ENCODE results near the gene DUSP28.
A peak's percentile ranks its signal among the peaks of the same experiment; 100 is the strongest.

Gene DUSP28

DNA sequence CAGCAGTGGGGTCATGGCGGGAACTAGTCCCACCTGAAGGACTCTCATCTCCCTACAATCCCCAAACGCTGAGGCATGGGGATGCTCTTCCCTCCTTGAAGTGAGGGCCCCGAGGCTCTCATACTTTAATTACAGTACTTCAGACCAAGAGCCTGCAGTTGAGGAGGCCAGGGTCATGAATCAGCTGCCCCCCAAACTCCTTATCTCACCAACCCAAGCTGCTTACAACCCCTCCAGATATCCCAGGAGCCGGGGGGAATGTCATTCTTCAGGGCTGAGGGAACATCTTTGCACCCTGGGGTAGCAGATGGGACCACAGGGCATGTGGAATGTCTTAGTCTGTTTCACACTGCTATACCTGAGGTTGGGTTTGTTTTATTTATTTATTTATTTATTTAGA lies 23.6 kb downstream of the DUSP28 start:
- Mint-ChIP-seq H3K27ac (ENCODE audit: low read depth) (no peak overlapping the region), H3K9me3 (no peaks in the 10 kb centered on the region), H3K36me3 (ENCODE audit: insufficient read depth) (peaks cover 11% of the 10 kb centered on the region), H3K4me1 (peaks cover 52% of the 10 kb centered on the region), H3K27me3 (no peaks in the 10 kb centered on the region), H3K4me3 (no peak overlapping the region)
- no peak for DNase-seq (ENCODE audit: low spot score in 2 of 2)
- ATAC-seq (replicated peaks; ENCODE audit: extremely low read depth, poor library complexity, severe bottlenecking), result no peak

- DNase-seq (ENCODE audit: low spot score in 2 of 2) (no peak), ATAC-seq (replicated peaks; ENCODE audit: extremely low read depth, poor library complexity, severe bottlenecking) (no peak)
- peaks cover 51% of the 10 kb centered on the region for H3K4me1 Mint-ChIP-seq
- peaks cover 8% of the 10 kb centered on the region for H3K36me3 Mint-ChIP-seq (ENCODE audit: insufficient read depth)
- H3K4me3 Mint-ChIP-seq, result peak overlapping the region; percentile 93
- no peaks in the 10 kb centered on the region for H3K9me3 Mint-ChIP-seq
- H3K27ac Mint-ChIP-seq (ENCODE audit: low read depth), result no peak overlapping the region
- no peaks in the 10 kb centered on the region for H3K27me3 Mint-ChIP-seq
Observed at GRCh38 chr2:240584486-240585031, 24.4 kb downstream of the DUSP28 start.

DNA sequence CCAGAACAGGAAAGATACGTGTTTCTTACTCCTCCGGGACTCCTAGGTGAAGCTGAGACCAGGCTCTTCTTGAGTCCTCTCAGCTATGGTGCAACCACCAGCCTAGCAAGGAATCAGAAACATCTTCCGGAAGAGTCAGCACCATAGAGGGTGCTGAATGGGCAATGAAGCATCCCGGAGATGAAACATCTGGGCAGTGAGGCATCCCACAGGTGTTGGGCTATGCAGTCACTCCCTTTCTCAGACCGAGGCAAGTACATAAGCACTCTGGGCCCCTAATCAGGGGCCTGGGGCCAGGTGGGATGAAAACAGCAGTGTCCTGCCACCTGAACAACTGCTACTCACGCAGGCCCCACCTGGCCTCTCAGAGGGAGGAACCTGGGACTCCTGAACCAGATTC lies 24.9 kb downstream of the DUSP28 start:
- Mint-ChIP-seq H3K27ac (ENCODE audit: low read depth) (no peak overlapping the region), H3K36me3 (ENCODE audit: insufficient read depth) (peaks cover 10% of the 10 kb centered on the region), H3K4me3 (peak overlapping the region; percentile 93), H3K4me1 (peaks cover 45% of the 10 kb centered on the region), H3K9me3 (no peaks in the 10 kb centered on the region), H3K27me3 (no peaks in the 10 kb centered on the region)
- ATAC-seq (replicated peaks; ENCODE audit: extremely low read depth, poor library complexity, severe bottlenecking), result no peak
- no peak for DNase-seq (ENCODE audit: low spot score in 2 of 2)

- H3K27me3 Mint-ChIP-seq, result no peaks in the 10 kb centered on the region
- H3K4me1 Mint-ChIP-seq, result peaks cover 40% of the 10 kb centered on the region
- no peaks in the 10 kb centered on the region for H3K9me3 Mint-ChIP-seq
- DNase-seq (ENCODE audit: low spot score in 2 of 2) (no peak), ATAC-seq (replicated peaks; ENCODE audit: extremely low read depth, poor library complexity, severe bottlenecking) (no peak)
- H3K27ac Mint-ChIP-seq (ENCODE audit: low read depth), result peak overlapping the region; percentile 93
- peaks cover 15% of the 10 kb centered on the region for H3K36me3 Mint-ChIP-seq (ENCODE audit: insufficient read depth)
- H3K4me3 Mint-ChIP-seq, result peak overlapping the region; percentile 93
Observed at GRCh38 chr2:240585681-240586197, 25.6 kb downstream of the DUSP28 start.

DNA sequence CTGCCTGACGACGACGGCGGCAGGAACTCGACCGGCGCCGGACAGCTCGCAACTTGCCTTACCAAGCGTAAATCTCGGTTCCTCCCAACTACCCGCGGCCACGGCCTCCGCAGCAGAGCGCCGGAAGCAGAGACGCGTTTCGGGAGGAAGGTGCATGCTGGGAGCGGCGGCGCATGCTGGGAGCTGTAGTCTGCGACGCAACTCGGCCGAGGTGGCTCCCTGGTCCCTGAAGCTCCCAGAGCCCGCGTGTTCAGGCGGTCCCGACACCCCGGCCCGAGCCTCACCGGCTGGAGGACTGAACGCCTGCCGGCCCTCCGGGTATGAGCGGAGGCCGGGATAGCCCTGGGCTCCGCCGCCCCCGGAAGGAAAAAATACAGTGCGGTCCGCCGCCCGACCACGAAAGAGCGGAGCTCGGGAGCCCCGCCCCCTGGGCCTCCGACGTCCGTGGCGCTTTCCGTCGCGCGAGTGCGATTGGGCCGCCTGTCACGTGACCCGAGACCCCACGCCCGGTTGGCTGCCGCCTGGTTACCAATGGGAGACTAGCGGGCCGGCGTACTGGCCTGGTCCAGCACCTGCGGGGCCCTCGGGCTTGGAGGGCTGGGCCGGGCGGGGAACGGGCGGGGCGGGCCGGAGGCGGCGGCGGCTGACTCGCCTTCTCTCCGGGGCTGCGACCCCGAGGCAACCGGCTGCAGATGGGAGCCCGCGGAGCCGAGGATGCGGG lies 26.2 kb downstream of the DUSP28 start, which contains the start of gene CAPN10:
Gene CAPN10, plus strand, starts transcription at position 537 of the 721 bp plus-strand sequence. Its CDS starts 178 bp downstream, at position 715.
- DNase-seq (ENCODE audit: low spot score in 2 of 2), result peak; percentile 92 to 93
- Mint-ChIP-seq H3K4me3 (peak within 1 kb of the TSS; percentile 93), H3K4me1 (peaks cover 40% of the 10 kb centered on the region), H3K9me3 (no peaks in the 10 kb centered on the region), H3K27ac (ENCODE audit: low read depth) (peak within 1 kb of the TSS; percentile 93), H3K36me3 (ENCODE audit: insufficient read depth) (peaks cover 18% of the 10 kb centered on the region), H3K27me3 (no peaks in the 10 kb centered on the region)
- ATAC-seq (replicated peaks; ENCODE audit: extremely low read depth, poor library complexity, severe bottlenecking), result peak; percentile 87

DNA sequence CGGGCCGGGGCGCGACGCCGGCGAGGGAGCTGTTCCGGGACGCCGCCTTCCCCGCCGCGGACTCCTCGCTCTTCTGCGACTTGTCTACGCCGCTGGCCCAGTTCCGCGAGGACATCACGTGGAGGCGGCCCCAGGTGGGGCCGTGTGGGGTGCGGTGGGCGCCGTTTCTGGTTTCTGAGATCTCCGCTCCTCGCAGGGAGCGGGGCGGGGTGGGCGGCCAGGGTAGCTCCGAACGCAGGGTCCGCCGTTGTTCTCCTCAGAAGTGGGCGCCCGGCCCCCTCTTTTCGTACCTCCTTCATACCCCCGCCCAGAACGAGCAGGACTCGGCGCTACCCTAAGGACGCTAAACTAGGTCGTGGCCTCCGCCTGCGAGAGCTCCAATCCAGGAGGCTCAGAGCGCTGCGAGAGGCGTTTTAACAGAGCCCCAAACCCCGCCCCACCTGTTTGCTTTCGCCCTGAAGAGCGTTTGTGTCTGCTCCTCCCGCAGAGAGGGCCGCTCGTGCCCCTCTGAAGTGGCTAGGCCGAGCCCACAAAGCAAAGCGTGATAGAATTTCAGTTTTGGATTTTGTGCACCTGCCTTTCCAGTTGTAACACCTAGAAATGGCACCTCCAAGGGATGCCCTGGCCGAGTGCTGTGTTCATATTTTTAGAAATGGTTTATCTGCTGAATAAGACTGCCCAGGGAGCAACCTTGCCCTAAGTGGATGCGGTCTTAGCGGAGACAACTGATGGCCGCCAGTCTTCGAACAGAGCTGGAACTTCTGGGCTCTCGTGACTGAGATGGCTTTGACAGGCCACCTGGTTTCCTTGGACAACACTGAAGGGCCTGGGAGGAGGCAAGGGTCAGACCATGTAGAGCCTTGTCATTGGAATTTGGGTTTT lies 27.0 kb downstream of the DUSP28 start:
- H3K4me1 Mint-ChIP-seq, result peaks cover 34% of the 10 kb centered on the region
- peaks cover 17% of the 10 kb centered on the region for H3K36me3 Mint-ChIP-seq (ENCODE audit: insufficient read depth)
- H3K27ac Mint-ChIP-seq (ENCODE audit: low read depth), result peak overlapping the region; percentile 93
- H3K27me3 Mint-ChIP-seq, result no peaks in the 10 kb centered on the region
- DNase-seq (ENCODE audit: low spot score in 2 of 2) (peak; percentile 38 to 45), ATAC-seq (replicated peaks; ENCODE audit: extremely low read depth, poor library complexity, severe bottlenecking) (peak; percentile 43)
- peak overlapping the region; percentile 93 for H3K4me3 Mint-ChIP-seq
- H3K9me3 Mint-ChIP-seq, result no peaks in the 10 kb centered on the region

GRCh38 chr2:240588006-240588655 lies 28.0 kb downstream of the DUSP28 start:
- no peaks in the 10 kb centered on the region for H3K27me3 Mint-ChIP-seq
- no peak for DNase-seq (ENCODE audit: low spot score in 2 of 2)
- no peaks in the 10 kb centered on the region for H3K9me3 Mint-ChIP-seq
- H3K27ac Mint-ChIP-seq (ENCODE audit: low read depth), result peak overlapping the region; percentile 93
- H3K36me3 Mint-ChIP-seq (ENCODE audit: insufficient read depth), result peaks cover 19% of the 10 kb centered on the region
- peak overlapping the region; percentile 93 for H3K4me3 Mint-ChIP-seq
- no peak for ATAC-seq (replicated peaks; ENCODE audit: extremely low read depth, poor library complexity, severe bottlenecking)
- H3K4me1 Mint-ChIP-seq, result peaks cover 34% of the 10 kb centered on the region

- Mint-ChIP-seq H3K4me3 (peak overlapping the region; percentile 93), H3K4me1 (peaks cover 34% of the 10 kb centered on the region), H3K9me3 (no peaks in the 10 kb centered on the region), H3K27me3 (no peaks in the 10 kb centered on the region), H3K36me3 (ENCODE audit: insufficient read depth) (peaks cover 17% of the 10 kb centered on the region), H3K27ac (ENCODE audit: low read depth) (no peak overlapping the region)
- ATAC-seq (replicated peaks; ENCODE audit: extremely low read depth, poor library complexity, severe bottlenecking) (no peak), DNase-seq (ENCODE audit: low spot score in 2 of 2) (no peak)
Observed at GRCh38 chr2:240588669-240589068, 28.5 kb downstream of the DUSP28 start.

- Mint-ChIP-seq H3K27ac (ENCODE audit: low read depth) (no peak overlapping the region), H3K4me3 (no peak overlapping the region), H3K36me3 (ENCODE audit: insufficient read depth) (peaks cover 20% of the 10 kb centered on the region), H3K9me3 (no peaks in the 10 kb centered on the region), H3K27me3 (no peaks in the 10 kb centered on the region), H3K4me1 (peaks cover 33% of the 10 kb centered on the region)
- DNase-seq (ENCODE audit: low spot score in 2 of 2) (no peak), ATAC-seq (replicated peaks; ENCODE audit: extremely low read depth, poor library complexity, severe bottlenecking) (no peak)
Observed at GRCh38 chr2:240589375-240589774, 29.2 kb downstream of the DUSP28 start.

DNA sequence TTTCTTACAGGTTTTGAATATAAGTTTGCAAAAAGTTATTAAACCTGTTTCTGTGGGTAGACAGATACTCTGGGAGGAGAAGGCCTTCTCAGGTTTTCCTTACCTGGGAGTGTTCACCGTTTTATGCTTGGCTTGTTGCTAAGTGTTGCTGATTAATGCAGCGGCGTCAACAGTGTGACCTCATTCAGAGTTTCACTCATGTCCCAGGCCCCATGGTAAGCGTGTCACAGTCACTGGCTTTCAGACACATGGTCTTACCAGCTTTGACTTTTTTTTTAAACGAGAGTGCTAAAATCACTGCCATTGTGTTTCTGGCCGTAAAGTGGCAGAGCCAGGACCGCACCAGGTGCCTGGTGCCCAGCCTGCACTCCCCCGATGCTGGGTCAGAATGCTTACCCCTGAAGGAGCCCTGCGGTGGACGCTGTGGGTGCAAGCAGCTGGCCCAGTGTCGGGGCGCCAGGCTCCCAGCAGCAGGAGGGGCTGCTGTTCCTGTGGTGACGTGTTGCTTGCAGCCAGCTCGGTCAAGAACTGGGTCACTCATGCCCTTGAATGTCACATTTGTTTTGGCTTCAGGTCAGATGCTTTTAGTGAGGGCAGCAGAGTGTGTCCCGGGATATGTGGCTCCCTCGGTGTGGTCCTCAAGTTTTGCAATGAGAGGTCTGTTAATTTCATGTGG lies 29.8 kb downstream of the DUSP28 start:
- DNase-seq (ENCODE audit: low spot score in 2 of 2) (no peak), ATAC-seq (replicated peaks; ENCODE audit: extremely low read depth, poor library complexity, severe bottlenecking) (no peak)
- H3K36me3 Mint-ChIP-seq (ENCODE audit: insufficient read depth), result peaks cover 18% of the 10 kb centered on the region
- H3K9me3 Mint-ChIP-seq, result no peaks in the 10 kb centered on the region
- H3K27ac Mint-ChIP-seq (ENCODE audit: low read depth), result no peak overlapping the region
- no peaks in the 10 kb centered on the region for H3K27me3 Mint-ChIP-seq
- H3K4me3 Mint-ChIP-seq, result no peak overlapping the region
- H3K4me1 Mint-ChIP-seq, result peaks cover 28% of the 10 kb centered on the region

GRCh38 chr2:240590681-240591111 lies 30.5 kb downstream of the DUSP28 start:
- Mint-ChIP-seq H3K4me3 (no peak overlapping the region), H3K9me3 (no peaks in the 10 kb centered on the region), H3K27me3 (no peaks in the 10 kb centered on the region), H3K4me1 (peaks cover 26% of the 10 kb centered on the region), H3K36me3 (ENCODE audit: insufficient read depth) (peaks cover 19% of the 10 kb centered on the region), H3K27ac (ENCODE audit: low read depth) (no peak overlapping the region)
- ATAC-seq (replicated peaks; ENCODE audit: extremely low read depth, poor library complexity, severe bottlenecking), result no peak
- DNase-seq (ENCODE audit: low spot score in 2 of 2), result no peak

DNA sequence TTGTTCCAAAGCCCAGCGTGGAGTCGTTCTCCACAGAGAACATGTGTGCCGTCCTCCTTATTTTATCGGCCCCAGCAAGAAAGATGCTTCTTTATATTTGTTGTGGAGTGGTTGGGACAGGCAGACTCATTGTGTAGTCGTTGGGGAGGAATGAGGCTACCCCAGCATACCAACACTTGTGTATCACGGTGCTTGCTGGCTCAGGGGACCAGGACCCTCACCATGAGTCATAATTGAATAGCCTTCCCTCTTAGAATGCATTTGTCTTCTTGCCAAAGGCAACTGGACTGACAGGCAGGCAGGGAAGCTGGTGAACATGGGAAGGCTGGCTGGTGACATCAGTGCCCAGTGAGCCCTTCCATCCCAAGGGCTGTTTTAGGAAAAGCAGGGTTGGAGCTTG lies 31.1 kb downstream of the DUSP28 start:
- H3K36me3 Mint-ChIP-seq (ENCODE audit: insufficient read depth), result peaks cover 20% of the 10 kb centered on the region
- H3K27me3 Mint-ChIP-seq, result no peaks in the 10 kb centered on the region
- DNase-seq (ENCODE audit: low spot score in 2 of 2) (no peak), ATAC-seq (replicated peaks; ENCODE audit: extremely low read depth, poor library complexity, severe bottlenecking) (no peak)
- no peak overlapping the region for H3K4me3 Mint-ChIP-seq
- H3K27ac Mint-ChIP-seq (ENCODE audit: low read depth), result peak overlapping the region; percentile 19
- no peaks in the 10 kb centered on the region for H3K9me3 Mint-ChIP-seq
- H3K4me1 Mint-ChIP-seq, result peaks cover 21% of the 10 kb centered on the region
